ENCODE data around the gene C20orf96. TPM values are rescaled to one million over a fixed set of nuclear protein-coding genes. Genes with fewer than 3 reads are reported as not detected.

The C20orf96 gene
- polyA plus RNA-seq, 1 experiment, result 13.7 TPM

- H3K27ac ChIP-seq (ENCODE audit: low read depth, low read length), result no peak overlapping the region
- CTCF ChIA-PET, result interaction anchor here (0.6 to 0.7 kb wide), 2 partner anchors 23 to 41 kb away, joined by 3 read pairs; no protein-coding TSS in a partner anchor
- POLR2A ChIA-PET, result no interaction called here
- peak overlapping the region; percentile 96 for H3K4me3 ChIP-seq (ENCODE audit: low read depth, low read length)
- no peaks in the 10 kb centered on the region for H3K27me3 ChIP-seq (ENCODE audit: control insufficient read depth, insufficient read depth, low read length)
- no peaks in the 10 kb centered on the region for H3K9me3 ChIP-seq (ENCODE audit: control insufficient read depth, insufficient read depth, low read length)
- no peak for TF ChIP-seq CTCF (IDR thresholded peaks at IDR 0.05; ENCODE audit: low read depth, low read length)
- DNase-seq (ENCODE audit: low read depth, low spot score), result no peak
These were observed 862 bp downstream of the C20orf96 start for GRCh38 chr20:289693-290083.

GRCh38 chr20:288956-289692, 1.4 kb downstream of the C20orf96 start:
- Histone ChIP-seq H3K27ac (ENCODE audit: low read depth, low read length) (no peak overlapping the region), H3K27me3 (ENCODE audit: control insufficient read depth, insufficient read depth, low read length) (no peaks in the 10 kb centered on the region), H3K9me3 (ENCODE audit: control insufficient read depth, insufficient read depth, low read length) (no peaks in the 10 kb centered on the region), H3K4me3 (ENCODE audit: low read depth, low read length) (peak overlapping the region; percentile 96)
- POLR2A ChIA-PET, result no interaction called here
- no peak for DNase-seq (ENCODE audit: low read depth, low spot score)
- TF ChIP-seq CTCF (IDR thresholded peaks at IDR 0.05; ENCODE audit: low read depth, low read length), result no peak
- CTCF ChIA-PET, result interaction anchor here (0.6 to 0.7 kb wide), 2 partner anchors 23 to 41 kb away, joined by 3 read pairs; no protein-coding TSS in a partner anchor

GRCh38 chr20:286508-286907, 4.0 kb downstream of the C20orf96 start:
- POLR2A ChIA-PET, result no interaction called here
- Histone ChIP-seq H3K4me3 (ENCODE audit: low read depth, low read length) (no peak overlapping the region), H3K27me3 (ENCODE audit: control insufficient read depth, insufficient read depth, low read length) (no peaks in the 10 kb centered on the region), H3K27ac (ENCODE audit: low read depth, low read length) (no peak overlapping the region), H3K9me3 (ENCODE audit: control insufficient read depth, insufficient read depth, low read length) (no peaks in the 10 kb centered on the region)
- no peak for DNase-seq (ENCODE audit: low read depth, low spot score)
- CTCF ChIA-PET, result no interaction called here
- no peak for TF ChIP-seq CTCF (IDR thresholded peaks at IDR 0.05; ENCODE audit: low read depth, low read length)

GRCh38 chr20:284172-284571, 6.4 kb downstream of the C20orf96 start:
- no peak for DNase-seq (ENCODE audit: low read depth, low spot score)
- TF ChIP-seq CTCF (IDR thresholded peaks at IDR 0.05; ENCODE audit: low read depth, low read length), result no peak
- Histone ChIP-seq H3K27me3 (ENCODE audit: control insufficient read depth, insufficient read depth, low read length) (no peaks in the 10 kb centered on the region), H3K4me3 (ENCODE audit: low read depth, low read length) (no peak overlapping the region), H3K27ac (ENCODE audit: low read depth, low read length) (no peak overlapping the region), H3K9me3 (ENCODE audit: control insufficient read depth, insufficient read depth, low read length) (no peaks in the 10 kb centered on the region; the same call in 1 of the 2 replicates)
- CTCF ChIA-PET, result interaction anchor here (1.4 kb wide), 1 partner anchor 17 kb away, joined by 4 read pairs; no protein-coding TSS in a partner anchor
- POLR2A ChIA-PET, result no interaction called here
